CD14-positive monocyte (primary cell): ENCODE measurements around the gene GALR2. TPM values are rescaled to one million over a fixed set of nuclear protein-coding genes. Genes with fewer than 3 reads are reported as not detected.

Source experiments
- DNase-seq, 3 donors: peaks; one replicate each; pipeline ENCODE4 v3.0.0-alpha.2; 2011 to 2022
- H2AFZ ChIP-seq: 2 replicates; pipeline ENCODE4 v1.6.0; 2012; ENCODE audit warnings: mild to moderate bottlenecking, low read depth, low read length, inconsistent platforms; ENCODE audit not compliant: insufficient read depth, poor library complexity, severe bottlenecking
- H3K27ac ChIP-seq, 2 donors: 1 replicate in 1 of 2; 2 replicates in 1 of 2; pipeline ENCODE4 v1.5.1; 2012 to 2013; ENCODE audit warnings: low read length in 2 of 2, control low read depth in 1 of 2, inconsistent platforms in 1 of 2, low read depth in 1 of 2, mild to moderate bottlenecking in 1 of 2
- H3K27me3 ChIP-seq, 2 donors: one replicate each; pipeline versions ENCODE4 v1.6.0 to v1.6.1; 2011 to 2013; ENCODE audit warnings: low read length in 2 of 2; ENCODE audit not compliant: control insufficient read depth in 2 of 2, insufficient read depth in 2 of 2
- H3K36me3 ChIP-seq, 2 donors: replicated peaks in 1 of 2; 1 replicate in 1 of 2; 2 replicates in 1 of 2; pipeline versions ENCODE4 v1.5.1 to v1.6.1; 2012 to 2013; ENCODE audit warnings: low read length in 2 of 2, control low read depth in 1 of 2, inconsistent platforms in 1 of 2, mild to moderate bottlenecking in 1 of 2; ENCODE audit not compliant: insufficient read depth in 2 of 2, control insufficient read depth in 1 of 2
- H3K4me1 ChIP-seq, 2 donors: 1 replicate in 1 of 2; 2 replicates in 1 of 2; pipeline versions ENCODE4 v1.5.1 to v1.6.1; 2012 to 2013; ENCODE audit warnings: low read length in 2 of 2, control low read depth in 1 of 2, inconsistent platforms in 1 of 2, mild to moderate bottlenecking in 1 of 2, moderate library complexity in 1 of 2; ENCODE audit not compliant: insufficient read depth in 2 of 2, control insufficient read depth in 1 of 2
- H3K4me2 ChIP-seq: replicated peaks from 2 replicates; pipeline ENCODE3; 2012; ENCODE audit warnings: low read length, moderate library complexity, mild to moderate bottlenecking; ENCODE audit not compliant: poor library complexity, severe bottlenecking; ENCODE audit errors: extremely low read depth
- H3K4me3 ChIP-seq, 3 experiments: fragments of 200-600 bp in 1 of 3; sonication (generic) in 1 of 3; replicated peaks in 1 of 3; 1 replicate in 2 of 3; 2 replicates in 1 of 3; pipeline ENCODE4 v1.5.1; 2011 to 2013; ENCODE audit warnings: low read length in 3 of 3, mild to moderate bottlenecking in 3 of 3, control low read depth in 2 of 3, low read depth in 2 of 3, inconsistent platforms in 1 of 3, moderate library complexity in 1 of 3
- H3K79me2 ChIP-seq: 2 replicates; pipeline ENCODE4 v1.6.0; 2012; ENCODE audit warnings: mild to moderate bottlenecking, control low read depth, inconsistent platforms, low read length, moderate library complexity; ENCODE audit not compliant: insufficient read depth
- H3K9ac ChIP-seq: 2 replicates; pipeline ENCODE4 v1.6.0; 2017; ENCODE audit warnings: low read length, mild to moderate bottlenecking; ENCODE audit not compliant: insufficient read depth, poor library complexity, severe bottlenecking
- H3K9me3 ChIP-seq, 2 donors: replicated peaks in 1 of 2; 1 replicate in 1 of 2; 2 replicates in 1 of 2; pipeline versions ENCODE4 v1.5.1 to v1.6.1; 2012 to 2013; ENCODE audit warnings: low read length in 2 of 2, control low read depth in 1 of 2; ENCODE audit not compliant: control insufficient read depth in 1 of 2, insufficient read depth in 1 of 2
- H4K20me1 ChIP-seq: 2 replicates; pipeline ENCODE4 v1.6.0; 2012; ENCODE audit warnings: mild to moderate bottlenecking, low read length, control low read depth, moderate library complexity; ENCODE audit not compliant: insufficient read depth
- H3K27ac Mint-ChIP-seq, 7 donors: one replicate each; pipeline ENCODE4 v1.8.0; 2020; ENCODE audit warnings: mild to moderate bottlenecking in 7 of 7, mixed read lengths in 7 of 7, moderate library complexity in 6 of 7, inconsistent platforms in 2 of 7
- H3K27me3 Mint-ChIP-seq, 3 donors: one replicate each; pipeline ENCODE4 v1.8.0; 2021 to 2022; ENCODE audit warnings: low read depth in 3 of 3, mild to moderate bottlenecking in 3 of 3, mixed read lengths in 3 of 3, moderate library complexity in 3 of 3, inconsistent platforms in 1 of 3
- H3K36me3 Mint-ChIP-seq, 2 donors: one replicate each; pipeline ENCODE4 v1.8.0; 2020; ENCODE audit warnings: mixed read lengths in 2 of 2, inconsistent platforms in 1 of 2, mild to moderate bottlenecking in 1 of 2
- H3K4me1 Mint-ChIP-seq: one replicate; pipeline ENCODE4 v1.8.0; 2020; ENCODE audit warnings: mild to moderate bottlenecking, mixed read lengths
- H3K4me3 Mint-ChIP-seq, 2 donors: one replicate each; pipeline ENCODE4 v1.8.0; 2020; ENCODE audit warnings: mild to moderate bottlenecking in 2 of 2, mixed read lengths in 2 of 2, moderate library complexity in 1 of 2
- H3K9me3 Mint-ChIP-seq, 7 donors: one replicate each; pipeline ENCODE4 v1.8.0; 2020 to 2022; ENCODE audit warnings: mixed read lengths in 7 of 7, mild to moderate bottlenecking in 6 of 7, moderate library complexity in 6 of 7, inconsistent platforms in 2 of 7
- CTCF ChIP-seq: fragments of 200-600 bp; IDR thresholded peaks from one replicate; pipeline ENCODE4 v1.8.0; 2022; ENCODE audit warnings: antibody characterized with exemption, mild to moderate bottlenecking
- WGBS: methylation state at CpG from one replicate; pipeline ENCODE4 v1.1.5; 2013; ENCODE audit warnings: missing lambda C conversion rate; ENCODE audit not compliant: insufficient coverage; 5-methylcytosine and 5-hydroxymethylcytosine counted together
- intact Hi-C, 2 donors: fragments of 100-400 bp; cut with micrococcal nuclease; formaldehyde crosslinking; loops; one replicate each; pipeline versions ENCODE4 v1.15.0 to v1.15.1; 2023
- polyA plus RNA-seq, 3 donors: library from polyadenylated mRNA; depleted of rRNA in 1 of 3; unstranded in 2 of 3; stranded (reverse) in 1 of 3; fragments of 300-500 nt in 2 of 3; fragments of >200 nt in 1 of 3; fragmentation: Illumina TruSeq in 2 of 3; gene quantifications; 1 replicate in 2 of 3; 2 replicates in 1 of 3; pipeline ENCODE4 v1.2.3, GENCODE V29; 2012 to 2021

GALR2 gene
- polyA plus RNA-seq, 3 donors = 0.22 to 4.8 (median 1.1) TPM

DNA sequence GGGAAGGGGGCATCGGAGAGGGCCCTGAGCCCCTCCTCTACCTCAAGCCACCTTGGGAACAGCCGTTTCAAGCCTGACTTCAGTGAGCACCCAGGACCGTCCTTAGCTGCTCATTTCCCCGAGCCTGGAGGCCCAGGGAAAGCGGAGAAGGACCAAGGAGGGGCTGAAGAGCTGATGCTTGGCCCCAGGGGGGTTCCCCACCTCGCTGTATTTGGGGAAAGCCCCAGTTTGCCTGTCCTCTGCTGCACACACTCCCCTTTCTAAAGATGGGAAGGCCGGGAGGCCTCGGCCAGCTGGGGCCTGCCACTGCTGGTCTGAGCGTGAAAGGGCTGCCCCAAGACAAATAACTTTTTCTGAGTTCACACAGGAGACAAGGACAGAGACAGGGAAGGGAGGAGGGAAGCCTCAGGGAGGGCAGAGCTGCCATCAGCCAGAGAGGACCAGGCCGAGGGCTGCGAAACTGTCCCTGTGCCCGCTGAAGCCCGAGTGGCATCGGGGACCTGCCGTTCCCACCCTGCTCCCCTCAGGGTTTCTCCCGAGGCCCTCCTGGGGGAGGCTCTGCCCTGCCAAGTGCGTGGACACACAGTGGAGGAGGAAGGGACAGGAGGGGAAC is 16.0 kb downstream of the GALR2 start:
- Histone ChIP-seq H3K9ac (no peak overlapping the region), H4K20me1 (no peaks in the 10 kb centered on the region), H3K4me3 (no peak overlapping the region), H3K4me1 (no peaks in the 10 kb centered on the region), H3K27ac (no peak overlapping the region), H3K79me2 (no peaks in the 10 kb centered on the region), H3K9me3 (no peaks in the 10 kb centered on the region), H3K36me3 (peaks cover 98 to 100% of the 10 kb centered on the region in 2 donors), H3K27me3 (no peaks in the 10 kb centered on the region), H3K4me2 (no peak overlapping the region), H2AFZ (no peak overlapping the region)
- H3K36me3 Mint-ChIP-seq = peaks cover 82 to 99% of the 10 kb centered on the region in 2 donors
- no peak for TF ChIP-seq CTCF
- H3K27ac Mint-ChIP-seq = peak overlapping the region in 1 of 7 donors; percentile 54
- H3K9me3 Mint-ChIP-seq = no peaks in the 10 kb centered on the region
- 93% methylated on average over 4 of the region's 17 CpGs for WGBS
- no peak for DNase-seq
- intact Hi-C loops = no loop called here
- peaks cover 2% of the 10 kb centered on the region for H3K4me1 Mint-ChIP-seq
- H3K27me3 Mint-ChIP-seq = peaks cover 0 to 2% (median 1%) of the 10 kb centered on the region in 3 donors
- H3K4me3 Mint-ChIP-seq = no peak overlapping the region

DNA sequence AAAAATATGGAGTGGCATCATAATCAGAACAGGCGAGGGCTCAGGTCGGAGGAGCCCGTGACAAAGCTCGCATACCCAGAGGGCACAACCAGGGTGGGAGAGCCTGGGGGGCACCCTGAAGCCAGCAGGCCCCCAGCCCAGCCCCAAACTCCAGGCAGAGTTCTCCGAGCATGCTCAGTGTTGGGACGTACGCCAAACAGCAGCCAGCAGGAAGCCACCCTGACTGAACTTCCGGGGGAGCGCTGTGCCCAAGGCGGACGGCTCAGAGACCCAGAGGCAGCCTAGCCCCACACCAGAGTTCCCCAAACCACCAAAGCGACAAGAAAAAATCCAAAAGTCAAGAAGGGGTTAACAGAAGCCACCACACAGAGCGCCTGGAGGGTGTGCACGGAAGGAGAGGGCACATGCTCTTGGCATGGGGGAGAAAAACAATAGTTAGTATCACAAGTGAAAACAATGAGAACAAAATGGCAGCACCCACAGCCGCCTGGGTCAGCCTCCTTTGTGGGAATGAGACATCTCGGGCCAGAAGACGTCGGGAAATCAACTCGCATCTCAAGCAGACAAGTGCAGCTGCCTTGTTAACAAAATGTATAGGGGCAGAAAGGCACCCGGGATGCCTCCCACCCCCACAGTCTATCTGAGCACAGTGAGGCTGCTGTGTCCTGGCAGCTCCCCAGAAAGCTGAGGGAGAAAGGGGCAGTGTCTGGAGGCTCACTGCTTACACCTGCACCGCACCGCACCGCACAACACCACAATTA is 17.1 kb downstream of the GALR2 start:
- no peaks in the 10 kb centered on the region for H3K4me1 ChIP-seq
- no peaks in the 10 kb centered on the region for H4K20me1 ChIP-seq
- H3K36me3 Mint-ChIP-seq = peaks cover 78 to 100% of the 10 kb centered on the region in 2 donors
- peak overlapping the region in 1 of 2 donors; percentile 6 for H3K4me3 Mint-ChIP-seq
- intact Hi-C loops = no loop called here
- no peak overlapping the region for H3K27ac ChIP-seq
- 73% methylated on average over 13 of the region's 23 CpGs for WGBS
- H3K4me3 ChIP-seq = no peak overlapping the region
- TF ChIP-seq CTCF = no peak
- H3K27ac Mint-ChIP-seq = peak overlapping the region in 1 of 7 donors; percentile 3
- H3K79me2 ChIP-seq = no peaks in the 10 kb centered on the region
- no peak overlapping the region for H2AFZ ChIP-seq
- peaks cover 0 to 2% (median 1%) of the 10 kb centered on the region in 3 donors for H3K27me3 Mint-ChIP-seq
- no peak overlapping the region for H3K4me2 ChIP-seq
- H3K9ac ChIP-seq = no peak overlapping the region
- peaks cover 98 to 100% of the 10 kb centered on the region in 2 donors for H3K36me3 ChIP-seq
- no peaks in the 10 kb centered on the region for H3K9me3 ChIP-seq
- DNase-seq = no peak
- no peaks in the 10 kb centered on the region for H3K9me3 Mint-ChIP-seq
- H3K4me1 Mint-ChIP-seq = peaks cover 2% of the 10 kb centered on the region
- no peaks in the 10 kb centered on the region for H3K27me3 ChIP-seq
